ENCODE results near the gene ARRB1.

DNA sequence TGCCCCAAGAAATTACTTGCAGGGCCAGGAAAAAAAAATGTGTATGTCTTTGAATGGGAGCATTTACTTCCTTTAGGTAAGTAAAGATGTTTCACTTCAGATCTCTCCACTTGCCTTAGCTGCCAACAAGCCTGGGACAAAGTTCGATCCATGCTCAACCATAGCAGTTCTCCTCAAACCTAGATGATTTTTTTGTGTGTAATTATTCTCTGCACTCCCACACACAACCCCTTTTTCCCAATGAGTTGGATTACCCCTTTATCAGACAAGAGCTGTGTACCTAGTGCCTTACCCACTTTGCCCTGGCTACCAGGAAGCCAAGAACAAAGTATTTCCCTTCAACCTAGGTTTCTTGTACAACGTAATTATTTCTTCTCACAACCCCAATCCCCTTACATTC lies 75.3 kb downstream of the ARRB1 start:
- TF ChIP-seq, protein P1, sequence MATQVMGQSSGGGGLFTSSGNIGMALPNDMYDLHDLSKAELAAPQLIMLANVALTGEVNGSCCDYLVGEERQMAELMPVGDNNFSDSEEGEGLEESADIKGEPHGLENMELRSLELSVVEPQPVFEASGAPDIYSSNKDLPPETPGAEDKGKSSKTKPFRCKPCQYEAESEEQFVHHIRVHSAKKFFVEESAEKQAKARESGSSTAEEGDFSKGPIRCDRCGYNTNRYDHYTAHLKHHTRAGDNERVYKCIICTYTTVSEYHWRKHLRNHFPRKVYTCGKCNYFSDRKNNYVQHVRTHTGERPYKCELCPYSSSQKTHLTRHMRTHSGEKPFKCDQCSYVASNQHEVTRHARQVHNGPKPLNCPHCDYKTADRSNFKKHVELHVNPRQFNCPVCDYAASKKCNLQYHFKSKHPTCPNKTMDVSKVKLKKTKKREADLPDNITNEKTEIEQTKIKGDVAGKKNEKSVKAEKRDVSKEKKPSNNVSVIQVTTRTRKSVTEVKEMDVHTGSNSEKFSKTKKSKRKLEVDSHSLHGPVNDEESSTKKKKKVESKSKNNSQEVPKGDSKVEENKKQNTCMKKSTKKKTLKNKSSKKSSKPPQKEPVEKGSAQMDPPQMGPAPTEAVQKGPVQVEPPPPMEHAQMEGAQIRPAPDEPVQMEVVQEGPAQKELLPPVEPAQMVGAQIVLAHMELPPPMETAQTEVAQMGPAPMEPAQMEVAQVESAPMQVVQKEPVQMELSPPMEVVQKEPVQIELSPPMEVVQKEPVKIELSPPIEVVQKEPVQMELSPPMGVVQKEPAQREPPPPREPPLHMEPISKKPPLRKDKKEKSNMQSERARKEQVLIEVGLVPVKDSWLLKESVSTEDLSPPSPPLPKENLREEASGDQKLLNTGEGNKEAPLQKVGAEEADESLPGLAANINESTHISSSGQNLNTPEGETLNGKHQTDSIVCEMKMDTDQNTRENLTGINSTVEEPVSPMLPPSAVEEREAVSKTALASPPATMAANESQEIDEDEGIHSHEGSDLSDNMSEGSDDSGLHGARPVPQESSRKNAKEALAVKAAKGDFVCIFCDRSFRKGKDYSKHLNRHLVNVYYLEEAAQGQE (IDR thresholded peaks at IDR 0.05; ENCODE audit: insufficient read depth in 1 of 2, low read depth in 2 of 2, low read length in 2 of 2), result no peak
- no peak for TF ChIP-seq POLR2AphosphoS5 (IDR thresholded peaks at IDR 0.05; ENCODE audit: low read depth, low read length)
